A549 (cell line): ENCODE results near the gene NEK7.

Experiments
- CBX2 ChIP-seq: fragments of 200-600 bp; sonication (generic); IDR thresholded peaks from 2 replicates; pipeline ENCODE4 v1.6.1; 2016; ENCODE audit warnings: low read depth, mild to moderate bottlenecking, borderline replicate concordance
- CEBPB ChIP-seq, 2 experiments: fragments of >200 bp in 1 of 2; sonication (Bioruptor Twin) in 1 of 2; formaldehyde crosslinking in 1 of 2; IDR thresholded peaks; 2 replicates each; pipeline ENCODE4 v1.6.1; 2012 to 2016
- CTCF ChIP-seq: fragments of >200 bp; sonication (Bioruptor Twin); formaldehyde crosslinking; IDR thresholded peaks from 3 replicates; pipeline ENCODE4 v1.5.1; 2016
- ESRRA ChIP-seq: fragments of 150-350 bp; IDR thresholded peaks from 2 replicates; pipeline ENCODE4 v1.6.1; 2014; ENCODE audit warnings: mild to moderate bottlenecking, low read length, borderline replicate concordance
- HES2 ChIP-seq: fragments of >200 bp; sonication (Bioruptor Twin); formaldehyde crosslinking; IDR thresholded peaks from 2 replicates; pipeline ENCODE4 v1.6.1; 2016
- PBX3 ChIP-seq: IDR thresholded peaks from 2 replicates; pipeline ENCODE4 v1.6.1; 2012
- POLR2A ChIP-seq: IDR thresholded peaks from 2 replicates; pipeline ENCODE4 v1.6.1; 2012; ENCODE audit warnings: mild to moderate bottlenecking, low read length
- REST ChIP-seq: fragments of 200-600 bp; sonication (generic); IDR thresholded peaks from 2 replicates; pipeline ENCODE4 v1.6.1; 2016; ENCODE audit warnings: antibody characterized with exemption, mild to moderate bottlenecking, moderate library complexity
- SMC3 ChIP-seq: fragments of >200 bp; sonication (Bioruptor Twin); formaldehyde crosslinking; IDR thresholded peaks from 3 replicates; pipeline ENCODE4 v1.6.1; 2018; ENCODE audit warnings: inconsistent platforms
- ZC3H11A ChIP-seq: fragments of 450-650 bp; IDR thresholded peaks from 2 replicates; pipeline ENCODE4 v1.6.1; 2014; ENCODE audit warnings: antibody characterized with exemption, mild to moderate bottlenecking
- ZFP36 ChIP-seq: fragments of 450-650 bp; IDR thresholded peaks from 2 replicates; pipeline ENCODE4 v1.6.1; 2014; ENCODE audit warnings: borderline replicate concordance; ENCODE audit not compliant: partially characterized antibody

- TF ChIP-seq ZC3H11A (no peak), HES2 (no peak), CTCF (no peak), REST (no peak), SMC3 (no peak), PBX3 (no peak), ZFP36 (no peak), ESRRA (no peak), POLR2A (no peak), CBX2 (no peak), CEBPB (IDR thresholded peaks at IDR 0.05) (no peak)
Observed at GRCh38 chr1:198361237-198361767, 204.5 kb downstream of the NEK7 start.
